ENCODE results near the gene DOCK2. TPM values are rescaled to one million over a fixed set of nuclear protein-coding genes. Genes with fewer than 3 reads are reported as not detected.

The DOCK2 gene
- polyA plus RNA-seq, 1 of the 3 experiments (the other 2 are of a cell fraction), result 3.8 TPM

- TF ChIP-seq USF1 (IDR thresholded peaks at IDR 0.05; ENCODE audit: borderline replicate concordance, low read depth) (no peak), RCOR1 (IDR thresholded peaks at IDR 0.05; ENCODE audit: low read length) (no peak), RXRA (IDR thresholded peaks at IDR 0.05; ENCODE audit: borderline replicate concordance, low read depth) (peak; percentile 65; the same call in 1 of the 2 replicates), RAD21 (IDR thresholded peaks at IDR 0.05; ENCODE audit: low read length) (no peak), POLR2AphosphoS5 (IDR thresholded peaks at IDR 0.05; ENCODE audit: low read depth, low read length) (peak; percentile 51; the same call in 1 of the 2 replicates), JUND (IDR thresholded peaks at IDR 0.05) (peak; percentile 87), SIN3A (IDR thresholded peaks at IDR 0.05; ENCODE audit: borderline replicate concordance, low read depth, low read length) (no peak)
- TF ChIP-seq, protein P1, sequence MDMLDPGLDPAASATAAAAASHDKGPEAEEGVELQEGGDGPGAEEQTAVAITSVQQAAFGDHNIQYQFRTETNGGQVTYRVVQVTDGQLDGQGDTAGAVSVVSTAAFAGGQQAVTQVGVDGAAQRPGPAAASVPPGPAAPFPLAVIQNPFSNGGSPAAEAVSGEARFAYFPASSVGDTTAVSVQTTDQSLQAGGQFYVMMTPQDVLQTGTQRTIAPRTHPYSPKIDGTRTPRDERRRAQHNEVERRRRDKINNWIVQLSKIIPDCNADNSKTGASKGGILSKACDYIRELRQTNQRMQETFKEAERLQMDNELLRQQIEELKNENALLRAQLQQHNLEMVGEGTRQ (IDR thresholded peaks at IDR 0.05; ENCODE audit: borderline replicate concordance, low read depth, low read length), result no peak
- TF ChIP-seq, protein P2, sequence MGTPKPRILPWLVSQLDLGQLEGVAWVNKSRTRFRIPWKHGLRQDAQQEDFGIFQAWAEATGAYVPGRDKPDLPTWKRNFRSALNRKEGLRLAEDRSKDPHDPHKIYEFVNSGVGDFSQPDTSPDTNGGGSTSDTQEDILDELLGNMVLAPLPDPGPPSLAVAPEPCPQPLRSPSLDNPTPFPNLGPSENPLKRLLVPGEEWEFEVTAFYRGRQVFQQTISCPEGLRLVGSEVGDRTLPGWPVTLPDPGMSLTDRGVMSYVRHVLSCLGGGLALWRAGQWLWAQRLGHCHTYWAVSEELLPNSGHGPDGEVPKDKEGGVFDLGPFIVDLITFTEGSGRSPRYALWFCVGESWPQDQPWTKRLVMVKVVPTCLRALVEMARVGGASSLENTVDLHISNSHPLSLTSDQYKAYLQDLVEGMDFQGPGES (IDR thresholded peaks at IDR 0.05; ENCODE audit: low read depth, low read length), result no peak
Measured at GRCh38 chr5:169650701-169651331, 13.7 kb downstream of the DOCK2 start (continued).

DNA sequence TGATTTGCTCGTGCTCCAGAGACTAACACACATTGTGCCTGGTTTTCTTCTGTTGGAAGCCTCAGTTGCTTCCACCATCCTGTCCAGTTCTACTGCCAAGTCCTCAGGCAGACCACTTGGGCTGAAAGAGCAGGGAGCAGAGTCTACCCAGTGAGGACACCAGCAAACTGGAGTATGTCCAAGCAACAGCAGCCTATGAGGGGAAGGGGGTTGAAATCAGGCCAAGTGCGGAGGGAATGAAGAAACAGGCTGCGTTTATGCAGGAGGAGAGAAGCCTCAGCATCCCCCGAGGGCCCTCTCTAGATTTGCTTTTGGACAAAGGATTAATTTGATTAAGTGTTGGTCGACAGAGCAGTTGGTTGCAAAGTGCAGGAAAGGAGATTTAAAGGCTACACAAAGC, 14.5 kb downstream of the DOCK2 start:
- H3K36me3 ChIP-seq (replicated peaks in 1 of 2; ENCODE audit: control insufficient read depth in 1 of 2, insufficient read depth in 2 of 2, low read length in 1 of 2), result no peaks in the 10 kb centered on the region
- H4K20me1 ChIP-seq (ENCODE audit: insufficient read depth), result no peaks in the 10 kb centered on the region
- peak overlapping the region; percentile 71 for H3K4me2 ChIP-seq
- peaks cover 23% of the 10 kb centered on the region in 2 experiments; a peak in 3 of 4 replicates for H3K4me1 ChIP-seq (ENCODE audit: control insufficient read depth in 1 of 2, insufficient read depth in 2 of 2, low read depth in 1 of 2, low read length in 1 of 2)
- no peaks in the 10 kb centered on the region for H3K9me3 ChIP-seq
- ChIA-PET POLR2A (no interaction called here), CTCF (interaction anchor here (0.9 to 1.1 kb wide), 2 partner anchors 18 to 328 kb away, joined by 3 read pairs; partner anchors contain the start of gene INSYN2B)
- 33% methylated on average over 4 of the region's 5 CpGs for WGBS (ENCODE audit: low lambda C conversion rate)
- peak overlapping the region; percentile 91 for H2AFZ ChIP-seq (ENCODE audit: low read depth)
- TF ChIP-seq, protein P3, sequence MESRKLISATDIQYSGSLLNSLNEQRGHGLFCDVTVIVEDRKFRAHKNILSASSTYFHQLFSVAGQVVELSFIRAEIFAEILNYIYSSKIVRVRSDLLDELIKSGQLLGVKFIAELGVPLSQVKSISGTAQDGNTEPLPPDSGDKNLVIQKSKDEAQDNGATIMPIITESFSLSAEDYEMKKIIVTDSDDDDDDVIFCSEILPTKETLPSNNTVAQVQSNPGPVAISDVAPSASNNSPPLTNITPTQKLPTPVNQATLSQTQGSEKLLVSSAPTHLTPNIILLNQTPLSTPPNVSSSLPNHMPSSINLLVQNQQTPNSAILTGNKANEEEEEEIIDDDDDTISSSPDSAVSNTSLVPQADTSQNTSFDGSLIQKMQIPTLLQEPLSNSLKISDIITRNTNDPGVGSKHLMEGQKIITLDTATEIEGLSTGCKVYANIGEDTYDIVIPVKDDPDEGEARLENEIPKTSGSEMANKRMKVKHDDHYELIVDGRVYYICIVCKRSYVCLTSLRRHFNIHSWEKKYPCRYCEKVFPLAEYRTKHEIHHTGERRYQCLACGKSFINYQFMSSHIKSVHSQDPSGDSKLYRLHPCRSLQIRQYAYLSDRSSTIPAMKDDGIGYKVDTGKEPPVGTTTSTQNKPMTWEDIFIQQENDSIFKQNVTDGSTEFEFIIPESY (IDR thresholded peaks at IDR 0.05; ENCODE audit: borderline replicate concordance, low read depth), result no peak
- TF ChIP-seq ELF1 (IDR thresholded peaks at IDR 0.05), result no peak
- peak overlapping the region; percentile 52 for H3K9ac ChIP-seq
- H3K79me2 ChIP-seq (ENCODE audit: insufficient read depth), result no peaks in the 10 kb centered on the region
- no peaks in the 10 kb centered on the region for H3K9me2 ChIP-seq
- peak overlapping the region; percentile 72 to 95 for H3K27ac ChIP-seq (ENCODE audit: low read depth in 2 of 2, low read length in 1 of 2)
- H3K4me3 ChIP-seq (ENCODE audit: low read depth in 2 of 2, low read length in 1 of 2), result peak overlapping the region in 1 of 2 experiments; percentile 27; a peak in 1 of 4 replicates
- peaks cover 22% of the 10 kb centered on the region for H3F3A ChIP-seq (replicated peaks; ENCODE audit: insufficient read depth)
- peak; percentile 33 for DNase-seq
- no peaks in the 10 kb centered on the region for H3K27me3 ChIP-seq (ENCODE audit: insufficient read depth)

Measured in SK-N-SH (cell line).